ENCODE results near the gene ATP8B4.

ATP8B4 gene

GRCh38 chr15:50059203-50059772 lies 59.7 kb downstream of the ATP8B4 start:
- no peak for DNase-seq

- DNase-seq = no peak
Measured at GRCh38 chr15:50057905-50058639, 61.0 kb downstream of the ATP8B4 start.

GRCh38 chr15:50057196-50057595 lies 61.8 kb downstream of the ATP8B4 start:
- DNase-seq = no peak

GRCh38 chr15:50055750-50056157 lies 63.3 kb downstream of the ATP8B4 start:
- no peak for DNase-seq

GRCh38 chr15:50055332-50055731 lies 63.7 kb downstream of the ATP8B4 start:
- no peak for DNase-seq

GRCh38 chr15:50053055-50053856 lies 65.8 kb downstream of the ATP8B4 start:
- DNase-seq = no peak

GRCh38 chr15:50051811-50052419 lies 67.1 kb downstream of the ATP8B4 start:
- DNase-seq = peak; percentile 8 to 30

GRCh38 chr15:50050986-50051743 lies 67.9 kb downstream of the ATP8B4 start:
- DNase-seq = no peak

- no peak for DNase-seq
Measured at GRCh38 chr15:50049871-50050270, 69.2 kb downstream of the ATP8B4 start.

GRCh38 chr15:50046867-50047266 lies 72.2 kb downstream of the ATP8B4 start:
- DNase-seq = no peak

- no peak for DNase-seq
Measured at GRCh38 chr15:50046159-50046558, 72.9 kb downstream of the ATP8B4 start.

- DNase-seq = no peak
Measured at GRCh38 chr15:50044904-50045303, 74.1 kb downstream of the ATP8B4 start.

GRCh38 chr15:50044406-50044805 lies 74.6 kb downstream of the ATP8B4 start:
- no peak for DNase-seq

GRCh38 chr15:50042775-50043174 lies 76.3 kb downstream of the ATP8B4 start:
- DNase-seq = no peak

GRCh38 chr15:50030456-50030855 lies 88.6 kb downstream of the ATP8B4 start:
- no peak for DNase-seq

GRCh38 chr15:50028326-50028725 lies 90.7 kb downstream of the ATP8B4 start:
- DNase-seq = no peak

GRCh38 chr15:50024281-50024680 lies 94.8 kb downstream of the ATP8B4 start:
- no peak for DNase-seq

GRCh38 chr15:50018491-50018890 lies 100.5 kb downstream of the ATP8B4 start:
- DNase-seq = no peak

- DNase-seq = no peak
Measured at GRCh38 chr15:50017522-50017921, 101.5 kb downstream of the ATP8B4 start.

- no peak for DNase-seq
Measured at GRCh38 chr15:50016951-50017350, 102.1 kb downstream of the ATP8B4 start.

- no peak for DNase-seq
Measured at GRCh38 chr15:50012790-50013189, 106.2 kb downstream of the ATP8B4 start.

GRCh38 chr15:50009634-50010033 lies 109.4 kb downstream of the ATP8B4 start:
- DNase-seq = no peak
